Astrocyte of the spinal cord (primary cell): ENCODE results near the gene UQCC2.

Source experiments
- DNase-seq: peaks from one replicate; pipeline ENCODE4 v3.0.0; 2011; ENCODE audit warnings: low read depth, low spot score
- H3K4me3 ChIP-seq: 2 replicates; pipeline ENCODE4 v1.5.1; 2011; ENCODE audit warnings: low read depth, mild to moderate bottlenecking, low read length, moderate library complexity
- CTCF ChIP-seq: IDR thresholded peaks from 2 replicates; pipeline ENCODE4 v1.5.1; 2012; ENCODE audit warnings: low read depth, mild to moderate bottlenecking, low read length, inconsistent platforms
- in situ Hi-C: cut with HindIII; loops from 2 replicates; pipeline ENCODE4 v1.10.0; 2017; ENCODE audit warnings: low sequenced_read_pairs

UQCC2 gene

DNA sequence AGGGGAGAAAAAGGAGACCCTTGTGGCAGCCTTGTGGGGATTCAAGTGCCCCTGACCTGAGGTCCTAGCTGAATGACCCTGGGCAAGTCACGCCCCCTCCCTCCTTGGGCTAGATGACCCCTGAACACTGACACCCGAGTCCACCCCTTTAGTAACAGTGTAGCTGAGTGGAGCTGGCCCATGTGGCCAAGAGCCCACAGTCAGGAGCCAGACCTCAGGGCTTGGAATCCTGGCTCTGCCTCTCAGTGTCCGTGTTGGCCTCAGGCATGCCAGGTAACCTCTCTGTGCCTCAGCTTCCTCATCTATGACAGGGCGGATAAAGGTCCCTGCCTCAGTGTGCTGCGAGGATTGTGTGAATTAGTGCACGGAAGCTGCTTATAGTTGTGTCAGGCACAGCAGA is 20.9 kb upstream of the UQCC2 start:
- in situ Hi-C loops, result no loop called here
- no peak overlapping the region for H3K4me3 ChIP-seq

DNA sequence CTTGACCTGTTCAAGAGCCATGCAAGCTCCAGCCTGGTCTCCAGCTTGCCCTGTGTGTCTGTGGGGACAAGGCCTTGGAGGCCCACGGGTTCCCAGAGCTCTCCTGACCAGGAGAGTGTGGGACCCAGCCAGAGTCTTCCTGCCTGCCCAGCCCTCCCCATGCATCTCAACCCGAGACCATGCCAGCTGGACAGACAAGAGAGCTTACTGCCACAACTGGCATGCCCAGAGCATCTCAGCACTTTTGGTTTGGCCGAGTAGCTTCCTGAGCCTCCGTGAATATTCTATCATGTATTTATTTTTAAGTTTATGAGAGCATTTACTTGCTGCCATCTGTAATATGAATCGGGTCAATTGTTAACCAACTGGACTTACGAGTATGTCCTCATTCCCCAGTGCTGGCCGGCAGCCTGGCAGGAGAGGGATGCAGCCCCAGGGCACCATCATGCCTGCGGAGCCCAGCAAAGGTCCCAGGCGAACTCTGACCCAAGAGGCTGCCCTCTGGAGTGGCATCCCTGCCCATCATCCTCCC is 20.3 kb upstream of the UQCC2 start:
- DNase-seq, result no peak

More for the DNA sequence above, 20.9 kb upstream of the UQCC2 start:
- no peak for DNase-seq
- TF ChIP-seq CTCF, result no peak

DNA sequence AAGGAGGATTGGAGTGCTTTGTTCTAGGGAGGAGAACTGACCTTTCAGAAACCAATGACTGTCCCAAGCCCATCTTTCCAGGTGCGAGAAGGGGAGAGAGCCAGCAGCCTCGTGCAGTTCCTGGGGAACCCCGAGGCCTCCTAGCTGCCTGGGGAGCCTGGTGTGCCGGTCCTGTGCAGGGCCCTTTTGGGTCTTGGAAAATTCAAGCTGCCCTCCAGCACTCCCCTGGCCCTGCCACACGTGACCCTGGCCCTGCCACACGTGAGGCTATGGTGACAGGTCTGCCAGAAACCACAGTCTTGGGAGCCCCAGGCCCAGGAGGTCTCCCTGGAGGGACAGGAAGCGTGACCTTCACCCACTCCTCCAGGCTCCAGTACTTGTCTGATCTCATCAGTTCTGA is 19.5 kb upstream of the UQCC2 start:
- no peak for DNase-seq
- in situ Hi-C loops, result no loop called here
- no peak for TF ChIP-seq CTCF
- H3K4me3 ChIP-seq, result no peak overlapping the region

More for the DNA sequence above, 20.3 kb upstream of the UQCC2 start:
- no peak overlapping the region for H3K4me3 ChIP-seq
- TF ChIP-seq CTCF, result no peak
- in situ Hi-C loops, result no loop called here

DNA sequence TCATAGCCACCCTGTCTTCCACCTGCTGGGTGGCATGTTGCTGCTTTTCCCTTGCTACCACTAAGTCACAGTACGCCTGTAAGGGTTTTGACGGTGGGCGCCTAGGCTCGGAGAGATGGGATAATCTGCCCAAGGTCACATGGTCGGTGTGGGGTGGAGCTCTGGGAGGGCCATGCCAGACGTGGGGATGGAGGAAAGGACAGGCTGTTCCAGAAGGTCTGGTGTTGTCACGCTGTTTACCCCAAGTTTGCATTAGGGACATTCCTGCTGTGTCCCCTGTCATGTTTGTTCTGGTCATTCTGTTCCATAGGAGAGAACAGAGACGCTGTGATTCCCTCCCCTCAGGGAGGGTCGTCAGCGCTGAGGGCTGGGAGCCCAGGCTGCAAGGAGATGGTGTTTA is 19.1 kb upstream of the UQCC2 start:
- no peak for TF ChIP-seq CTCF
- in situ Hi-C loops, result no loop called here
- H3K4me3 ChIP-seq, result no peak overlapping the region
- DNase-seq, result no peak

DNA sequence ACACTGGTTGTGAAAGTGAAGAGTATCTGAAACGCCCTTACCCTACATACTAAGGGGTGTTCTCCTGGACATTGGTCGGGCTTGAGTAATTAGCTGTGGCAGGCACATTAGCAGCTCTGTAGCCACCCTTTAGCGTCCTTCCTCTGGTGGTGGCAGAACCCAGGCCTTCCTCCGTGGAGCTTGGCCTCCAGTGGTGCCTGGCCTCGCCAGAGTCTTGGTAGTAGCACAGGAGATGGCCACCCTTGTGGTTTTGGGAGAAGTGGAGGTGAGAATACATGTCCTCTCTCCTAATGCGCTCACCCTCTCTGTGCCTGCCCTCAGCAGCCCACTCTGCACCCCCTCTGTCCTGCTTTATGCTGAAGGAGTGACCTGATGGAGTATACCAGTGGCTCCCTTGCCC is 17.6 kb upstream of the UQCC2 start:
- no peak for DNase-seq
- no peak for TF ChIP-seq CTCF
- in situ Hi-C loops, result no loop called here
- no peak overlapping the region for H3K4me3 ChIP-seq

DNA sequence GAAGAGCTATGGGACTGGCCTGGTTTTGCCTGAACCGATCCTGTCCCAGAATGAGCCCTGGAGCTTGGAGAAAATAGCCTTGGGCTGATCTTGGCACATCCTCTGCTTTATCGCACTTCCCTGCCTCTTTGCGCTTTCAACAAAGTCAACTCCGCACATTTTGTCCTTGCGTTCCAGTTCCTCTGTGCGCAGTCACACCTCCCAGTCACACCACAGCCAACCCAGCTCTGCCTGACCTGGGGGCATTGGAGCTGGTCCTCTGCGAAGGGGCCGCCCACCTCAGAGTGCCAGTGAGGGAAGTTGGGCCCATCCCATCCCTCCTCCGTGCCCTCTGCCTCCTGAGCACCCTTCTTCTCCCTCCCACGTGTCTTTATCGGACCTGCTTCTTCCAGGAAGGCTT is 16.9 kb upstream of the UQCC2 start:
- TF ChIP-seq CTCF, result no peak
- in situ Hi-C loops, result no loop called here

DNA sequence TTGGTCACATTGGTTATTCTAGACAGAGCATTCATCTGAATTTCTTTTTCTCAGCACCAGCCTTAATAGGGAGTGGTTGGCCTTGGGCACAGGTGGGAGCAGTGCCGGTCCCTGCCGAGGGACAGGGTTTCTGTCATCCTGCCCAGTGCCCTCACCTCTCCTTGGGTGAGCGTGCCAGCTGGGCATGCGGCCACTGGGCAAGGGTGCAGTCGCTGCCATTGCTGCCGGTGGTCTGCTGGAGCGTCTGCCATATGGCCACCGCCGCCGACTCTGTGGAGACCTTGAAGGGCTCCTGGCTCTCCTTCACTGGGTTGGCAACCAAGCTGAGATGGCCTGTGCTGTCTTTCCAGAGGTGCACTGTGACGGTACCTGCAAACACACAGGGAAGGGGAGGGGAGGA is 16.4 kb upstream of the UQCC2 start:
- DNase-seq, result no peak
- H3K4me3 ChIP-seq, result no peak overlapping the region
- in situ Hi-C loops, result no loop called here
- TF ChIP-seq CTCF, result no peak

More for the DNA sequence above, 16.9 kb upstream of the UQCC2 start:
- DNase-seq, result no peak
- no peak overlapping the region for H3K4me3 ChIP-seq
